Testis (tissue), 3 donors: ENCODE measurements around the gene RNF169. TPM values are rescaled to one million over a fixed set of nuclear protein-coding genes. Genes with fewer than 3 reads are reported as not detected.

Experiments used
- DNase-seq: peaks from one replicate; pipeline ENCODE4 v3.0.0-alpha.2; 2019
- H3K27ac ChIP-seq, 2 donors: fragments of 200-600 bp; sonication (generic); one replicate each; pipeline ENCODE4 v1.5.1; 2019
- H3K27me3 ChIP-seq: fragments of 200-600 bp; sonication (generic); one replicate; pipeline ENCODE4 v1.5.1; 2019
- H3K36me3 ChIP-seq: fragments of 200-600 bp; sonication (generic); one replicate; pipeline ENCODE4 v1.5.1; 2017; ENCODE audit warnings: low read depth; ENCODE audit errors: missing control alignments
- H3K4me1 ChIP-seq: fragments of 200-600 bp; sonication (generic); one replicate; pipeline ENCODE4 v1.5.1; 2019
- H3K4me3 ChIP-seq, 2 donors: fragments of 200-600 bp; sonication (generic); one replicate each; pipeline ENCODE4 v1.5.1; 2017 to 2019
- H3K9me3 ChIP-seq: fragments of 200-600 bp; sonication (generic); one replicate; pipeline ENCODE4 v1.5.1; 2017
- POLR2A ChIP-seq: fragments of 450-650 bp; IDR thresholded peaks from one replicate; pipeline ENCODE4 v1.6.1; 2017; ENCODE audit warnings: antibody characterized with exemption, mild to moderate bottlenecking, moderate library complexity
- WGBS, 2 donors: methylation state at CpG; one replicate each; pipeline ENCODE4 v1.1.5; 2018; 5-methylcytosine and 5-hydroxymethylcytosine counted together
- intact Hi-C: fragments of 100-400 bp; cut with DNase I; formaldehyde crosslinking; loops from one replicate; pipeline ENCODE4 v1.15.1; 2023; ENCODE audit warnings: low total_unique reads
- polyA plus RNA-seq: library from polyadenylated mRNA; stranded (reverse); fragments of 350-450 nt; fragmentation: Illumina TruSeq; extraction: RNeasy Lipid Tissue Mini Kit (QIAGEN cat#74804); gene quantifications from one replicate; pipeline ENCODE4 v1.2.3, GENCODE V29; 2014; ENCODE audit warnings: low read depth, low replicate concordance; ENCODE audit not compliant: insufficient read depth
- total RNA-seq, 2 donors: library from RNA; depleted of rRNA; stranded (reverse); fragments of >200 nt; gene quantifications; one replicate each; pipeline ENCODE4 v1.2.3, GENCODE V29; 2016
- TF ChIP-seq, protein P1 (sequence below), 3 experiments: fragments of 450-650 bp in 2 of 3; fragments of 200-600 bp in 1 of 3; sonication (generic) in 1 of 3; IDR thresholded peaks; one replicate each; pipeline ENCODE4 v1.5.1; 2016 to 2019; ENCODE audit warnings: antibody characterized with exemption in 3 of 3, mild to moderate bottlenecking in 2 of 3, moderate library complexity in 1 of 3

Gene RNF169
- total and polyA plus RNA-seq, 3 donors from 2014 or later: 7.2 to 19.4 (median 19.3) TPM

DNA sequence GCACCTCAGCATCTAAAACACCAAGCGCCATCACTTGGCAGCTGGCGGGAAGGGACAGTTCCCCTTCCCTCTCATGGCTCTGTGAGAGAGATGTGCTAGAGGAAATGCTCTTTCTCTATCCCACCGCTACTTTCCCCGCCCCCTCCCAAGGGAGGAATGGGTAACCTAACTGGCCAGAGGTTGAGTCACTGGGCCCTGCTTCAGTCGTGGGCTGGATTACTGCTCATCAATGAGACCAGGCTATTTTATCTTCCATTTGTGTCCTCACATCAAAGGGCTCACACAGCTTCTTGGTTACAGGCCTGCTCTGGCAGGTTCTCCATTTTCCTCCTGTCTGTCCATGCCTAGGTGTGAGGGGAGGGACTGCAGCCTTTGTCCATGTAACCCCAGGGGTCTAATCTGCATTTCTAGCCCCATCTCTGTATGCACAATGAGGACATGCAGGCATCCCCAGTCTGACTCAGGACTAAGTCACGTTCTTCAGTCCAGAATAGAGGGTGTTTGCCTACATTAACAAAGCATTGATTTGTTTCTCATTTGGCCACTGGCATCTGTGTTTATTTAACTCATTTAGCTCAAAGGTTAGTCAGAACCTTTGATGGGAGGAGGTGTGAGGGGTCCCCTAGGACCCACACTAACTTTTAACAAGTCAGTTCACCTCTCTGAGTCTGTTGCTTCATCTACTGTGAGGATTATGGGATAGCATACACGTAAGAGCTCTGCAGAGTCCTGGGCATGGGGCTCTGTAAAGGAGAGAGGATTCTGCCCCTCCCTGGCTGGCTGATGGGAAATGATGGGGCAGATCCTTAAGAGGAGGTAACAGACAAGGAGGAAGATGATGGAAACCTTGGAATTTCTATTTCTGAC is 101.1 kb downstream of the RNF169 start:
- intact Hi-C loops: no loop called here
- no peak for DNase-seq
- no peaks in the 10 kb centered on the region for H3K9me3 ChIP-seq
- no peak overlapping the region for H3K4me3 ChIP-seq
- no peaks in the 10 kb centered on the region for H3K27me3 ChIP-seq
- 76 to 77% methylated on average over 7 of the region's 7 CpGs for WGBS, 2 donors
- no peaks in the 10 kb centered on the region for H3K36me3 ChIP-seq
- TF ChIP-seq POLR2A: no peak
- TF ChIP-seq, protein P1, sequence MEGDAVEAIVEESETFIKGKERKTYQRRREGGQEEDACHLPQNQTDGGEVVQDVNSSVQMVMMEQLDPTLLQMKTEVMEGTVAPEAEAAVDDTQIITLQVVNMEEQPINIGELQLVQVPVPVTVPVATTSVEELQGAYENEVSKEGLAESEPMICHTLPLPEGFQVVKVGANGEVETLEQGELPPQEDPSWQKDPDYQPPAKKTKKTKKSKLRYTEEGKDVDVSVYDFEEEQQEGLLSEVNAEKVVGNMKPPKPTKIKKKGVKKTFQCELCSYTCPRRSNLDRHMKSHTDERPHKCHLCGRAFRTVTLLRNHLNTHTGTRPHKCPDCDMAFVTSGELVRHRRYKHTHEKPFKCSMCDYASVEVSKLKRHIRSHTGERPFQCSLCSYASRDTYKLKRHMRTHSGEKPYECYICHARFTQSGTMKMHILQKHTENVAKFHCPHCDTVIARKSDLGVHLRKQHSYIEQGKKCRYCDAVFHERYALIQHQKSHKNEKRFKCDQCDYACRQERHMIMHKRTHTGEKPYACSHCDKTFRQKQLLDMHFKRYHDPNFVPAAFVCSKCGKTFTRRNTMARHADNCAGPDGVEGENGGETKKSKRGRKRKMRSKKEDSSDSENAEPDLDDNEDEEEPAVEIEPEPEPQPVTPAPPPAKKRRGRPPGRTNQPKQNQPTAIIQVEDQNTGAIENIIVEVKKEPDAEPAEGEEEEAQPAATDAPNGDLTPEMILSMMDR (IDR thresholded peaks at IDR 0.05): no peak
- no peak overlapping the region for H3K27ac ChIP-seq
- no peaks in the 10 kb centered on the region for H3K4me1 ChIP-seq

DNA sequence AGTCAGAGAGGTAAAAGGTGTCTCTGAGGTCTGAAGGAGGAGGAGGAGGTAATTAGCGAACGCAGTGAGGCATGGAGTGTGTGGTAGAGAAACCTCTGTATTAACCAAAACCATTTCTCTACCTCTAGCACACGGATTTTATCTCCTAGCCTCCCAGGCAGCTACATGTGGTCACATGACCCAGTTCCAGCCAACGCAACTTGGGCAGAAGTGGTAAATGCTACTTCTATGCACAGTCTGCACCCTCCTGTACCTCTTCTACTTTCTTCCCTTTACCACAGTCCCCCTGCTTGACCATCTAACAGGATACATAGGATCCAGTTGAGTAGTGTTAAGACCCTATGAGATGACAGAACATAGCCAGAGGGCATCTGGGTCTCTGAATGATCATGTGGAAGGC is 104.6 kb downstream of the RNF169 start:
- Histone ChIP-seq H3K4me1 (no peaks in the 10 kb centered on the region), H3K27ac (no peak overlapping the region), H3K9me3 (no peaks in the 10 kb centered on the region), H3K4me3 (no peak overlapping the region), H3K27me3 (no peaks in the 10 kb centered on the region), H3K36me3 (no peaks in the 10 kb centered on the region)
- intact Hi-C loops: no loop called here
- no peak for TF ChIP-seq POLR2A
- DNase-seq: no peak
- 87 to 94% methylated on average over 4 of the region's 4 CpGs for WGBS, 2 donors

DNA sequence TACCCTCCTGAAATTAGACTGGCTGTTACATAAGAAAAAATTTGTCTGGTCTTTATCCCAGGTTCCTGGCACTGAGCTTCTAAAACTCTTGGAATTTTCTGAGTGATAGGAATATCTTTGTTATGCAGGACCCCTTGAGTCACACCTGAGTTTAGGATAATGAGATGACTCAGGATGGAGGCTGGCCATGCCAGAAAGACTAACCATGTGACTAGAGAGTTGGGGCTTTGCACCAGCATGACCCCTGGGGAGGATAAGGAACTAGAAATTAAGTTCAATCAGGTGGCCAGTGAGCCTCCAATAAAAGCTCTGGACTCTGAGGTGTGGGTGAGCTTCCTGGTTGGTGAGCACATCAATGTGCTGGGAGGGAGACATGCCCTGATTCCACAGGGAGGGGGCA is 112.1 kb downstream of the RNF169 start:
- Histone ChIP-seq H3K4me1 (no peaks in the 10 kb centered on the region), H3K27me3 (no peaks in the 10 kb centered on the region), H3K27ac (no peak overlapping the region), H3K9me3 (no peaks in the 10 kb centered on the region), H3K4me3 (no peak overlapping the region), H3K36me3 (no peaks in the 10 kb centered on the region)
- intact Hi-C loops: no loop called here
- TF ChIP-seq POLR2A: no peak
- TF ChIP-seq, protein P1 (IDR thresholded peaks at IDR 0.05): no peak
- DNase-seq: no peak

DNA sequence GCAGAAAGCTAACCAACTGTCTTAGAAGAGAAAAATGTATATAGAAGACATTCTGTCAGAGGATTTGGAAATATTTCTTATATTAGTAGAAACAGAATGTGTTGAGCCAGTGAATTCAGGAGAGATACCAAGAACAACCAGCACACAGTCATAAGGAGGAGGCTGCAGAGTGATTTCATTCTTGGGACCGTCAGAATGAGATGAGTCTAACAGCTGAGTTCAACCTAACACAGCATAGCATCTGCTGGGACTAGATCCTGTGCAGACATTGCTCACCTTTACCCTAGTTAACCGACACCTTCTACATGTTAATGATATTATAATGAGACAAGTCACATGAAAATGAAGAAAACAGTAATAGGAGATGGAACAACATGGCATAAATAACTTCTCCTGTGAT is 114.8 kb downstream of the RNF169 start:
- no peaks in the 10 kb centered on the region for H3K4me1 ChIP-seq
- no peak overlapping the region for H3K4me3 ChIP-seq
- DNase-seq: no peak
- intact Hi-C loops: no loop called here
- H3K9me3 ChIP-seq: no peaks in the 10 kb centered on the region
- no peaks in the 10 kb centered on the region for H3K27me3 ChIP-seq
- 82 to 87% methylated on average over 2 of the region's 2 CpGs for WGBS, 2 donors
- TF ChIP-seq, protein P1 (IDR thresholded peaks at IDR 0.05): no peak
- no peaks in the 10 kb centered on the region for H3K36me3 ChIP-seq
- no peak overlapping the region for H3K27ac ChIP-seq

DNA sequence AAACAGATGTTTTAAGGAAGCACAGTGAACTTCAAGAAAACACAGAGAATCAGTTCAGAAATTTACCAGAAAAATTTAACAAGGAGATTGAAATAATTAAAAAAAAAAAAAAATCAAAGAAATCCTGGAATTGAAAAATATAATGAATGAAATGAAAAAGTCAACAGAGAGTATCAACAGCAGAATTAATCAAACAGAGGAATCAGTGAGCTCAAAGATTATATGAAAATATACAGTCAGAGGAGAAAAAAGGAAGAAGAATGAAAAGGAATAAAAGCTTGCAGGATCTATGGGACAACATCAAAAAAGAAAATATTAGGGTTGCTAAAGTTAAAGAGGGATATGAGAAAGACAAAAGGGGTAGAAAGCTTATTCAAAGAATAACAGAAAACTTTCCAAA is 117.9 kb downstream of the RNF169 start:
- H3K4me3 ChIP-seq: no peak overlapping the region
- no peaks in the 10 kb centered on the region for H3K36me3 ChIP-seq
- H3K9me3 ChIP-seq: no peaks in the 10 kb centered on the region
- no peak overlapping the region for H3K27ac ChIP-seq
- H3K27me3 ChIP-seq: no peaks in the 10 kb centered on the region
- intact Hi-C loops: no loop called here
- TF ChIP-seq, protein P1 (IDR thresholded peaks at IDR 0.05): no peak
- TF ChIP-seq POLR2A: no peak
- no peak for DNase-seq
- no peaks in the 10 kb centered on the region for H3K4me1 ChIP-seq
